Measurements from ENCODE around the gene ZNF384.

Gene ZNF384

DNA sequence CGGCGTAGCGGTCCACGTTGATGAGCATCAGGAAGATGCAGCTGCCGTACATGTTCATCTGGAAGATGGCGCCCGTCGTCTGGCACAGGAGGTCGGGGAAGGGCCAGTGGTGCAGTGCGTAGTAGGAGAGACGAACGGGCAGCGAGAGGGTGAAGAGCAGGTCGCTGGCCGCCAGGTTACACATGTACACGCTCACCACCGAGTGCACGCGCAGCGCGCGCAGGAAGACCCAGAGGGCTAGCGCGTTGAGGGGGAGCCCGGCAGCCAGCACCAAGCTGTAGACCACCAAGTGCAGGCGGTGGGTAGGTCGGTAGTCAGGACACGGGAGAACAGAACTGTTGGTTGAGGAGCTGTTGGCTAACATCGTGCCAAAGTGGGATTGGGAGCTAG, 68.3 kb downstream of the ZNF384 start:
- DNase-seq (ENCODE audit: low read depth) = no peak

DNA sequence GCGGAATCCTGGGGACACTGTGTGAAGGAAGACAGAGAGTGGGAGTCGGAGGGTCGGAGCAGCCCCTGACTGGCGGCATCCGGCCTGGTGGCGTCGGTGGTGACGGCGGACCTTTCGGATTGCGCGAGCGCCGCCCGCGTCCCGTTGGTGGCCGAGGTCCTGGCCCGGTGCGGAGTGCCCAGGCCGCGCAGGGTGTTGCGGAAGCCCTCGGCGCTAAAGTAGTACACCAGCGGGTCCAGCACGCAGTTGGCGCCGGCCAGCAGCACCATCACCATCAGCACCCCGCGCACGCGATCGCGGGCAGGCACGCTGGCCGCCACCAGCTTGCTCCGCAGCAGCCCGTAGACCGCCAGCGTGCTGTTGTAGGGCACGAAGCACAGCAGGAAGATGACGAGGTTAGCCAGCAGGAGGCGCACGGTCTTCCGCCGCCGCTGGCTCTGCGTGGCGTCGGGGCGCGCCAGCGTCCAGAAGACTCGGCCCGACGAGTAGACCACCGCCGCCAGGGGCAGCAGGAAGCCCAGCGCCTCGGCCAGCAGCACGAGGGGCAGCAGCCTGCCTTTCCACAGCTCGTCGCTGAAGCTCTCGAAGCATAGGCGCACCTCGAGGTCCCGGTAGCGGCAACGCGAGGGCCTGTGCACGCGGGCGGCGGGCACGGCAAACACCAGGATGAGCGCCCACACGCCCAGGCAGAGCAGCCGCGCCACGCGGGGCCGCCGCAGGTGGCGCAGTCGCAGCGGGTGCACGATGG, 68.9 kb downstream of the ZNF384 start:
- no peak for DNase-seq (ENCODE audit: low read depth)

DNA sequence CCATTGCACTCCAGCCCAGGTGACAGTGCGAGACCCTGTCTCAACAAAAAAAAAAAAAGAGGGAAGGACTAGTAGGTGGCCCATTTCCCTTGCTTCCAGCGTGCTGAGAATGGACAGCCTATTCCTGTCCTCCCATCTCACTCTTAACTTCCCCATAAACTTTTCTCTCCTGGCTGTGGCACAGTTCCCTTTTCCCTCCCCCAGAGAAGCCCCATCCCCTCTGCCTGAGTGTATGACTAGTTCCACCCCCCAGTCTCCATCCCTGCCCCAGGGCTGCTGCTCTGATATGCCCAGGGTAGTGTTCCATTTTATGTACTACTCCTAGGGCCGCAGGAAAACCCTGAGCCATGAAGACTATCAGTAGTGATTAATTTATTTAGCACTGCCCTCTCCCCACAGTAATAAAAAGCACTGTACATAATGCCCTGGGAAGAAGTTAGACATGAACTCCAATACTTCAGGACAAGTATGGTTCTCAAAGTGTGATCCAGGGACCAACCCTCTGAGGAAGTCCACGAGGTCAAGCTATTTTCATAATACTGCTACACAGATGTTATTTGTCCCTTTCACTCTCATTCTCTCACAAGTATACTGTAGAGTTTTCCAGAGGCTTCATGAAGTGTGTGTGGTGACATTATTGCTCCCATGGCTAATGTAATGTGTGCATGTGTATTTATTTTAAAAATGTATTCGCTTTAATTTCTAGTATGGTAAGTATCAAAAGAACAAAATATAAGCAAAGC, 70.5 kb downstream of the ZNF384 start:
- no peak for DNase-seq (ENCODE audit: low read depth)

Data from stimulated activated CD8-positive, alpha-beta memory T cell treated with anti-CD3 and anti-CD28 coated beads, Interleukin-12 subunit alpha, Interleukin-12 subunit beta, amount 100 ng/mL, for 4 hours (primary cell).